B cell (primary cell): Measurements from ENCODE around the gene NR1H2. TPM values are rescaled to one million over a fixed set of nuclear protein-coding genes. Genes with fewer than 3 reads are reported as not detected.

Experiments
- ATAC-seq: fragments of 200-7000 bp; cut with Tn5 transposase; one replicate; pipeline ENCODE4 v1.10.0; 2021; ENCODE audit warnings: low read depth, mild to moderate bottlenecking, moderate number of reproducible peaks, moderate library complexity
- CTCF ChIA-PET: fragments of 350-600 bp; sonication (Branson Sonifier 250); formaldehyde crosslinking; loops from one replicate; lab custom pipeline; 2021; ENCODE audit warnings: antibody characterized with exemption, inconsistent platforms; lab: Charles Lee
- POLR2A ChIA-PET: fragments of 350-600 bp; sonication (Branson Sonifier 250); formaldehyde crosslinking; loops from one replicate; lab custom pipeline; 2021; ENCODE audit warnings: antibody characterized with exemption; lab: Charles Lee
- DNase-seq: peaks from one replicate; pipeline ENCODE4 v3.0.0; 2013
- H2AFZ ChIP-seq: 2 replicates; pipeline ENCODE4 v1.6.1; 2012; ENCODE audit warnings: mild to moderate bottlenecking, low read depth, low read length; ENCODE audit not compliant: insufficient read depth, poor library complexity, severe bottlenecking
- H3K27ac ChIP-seq, 2 donors: 1 replicate in 1 of 2; 2 replicates in 1 of 2; pipeline ENCODE4 v1.5.1; 2012 to 2013; ENCODE audit warnings: low read length in 2 of 2, mild to moderate bottlenecking in 2 of 2, moderate library complexity in 1 of 2
- H3K27me3 ChIP-seq, 4 experiments: fragments of 200-600 bp in 1 of 4; sonication (generic) in 1 of 4; replicated peaks in 1 of 4; 1 replicate in 2 of 4; 2 replicates in 2 of 4; pipeline versions ENCODE4 v1.6.1 to v1.7.0; 2013 to 2016; ENCODE audit warnings: low read length in 3 of 4, mild to moderate bottlenecking in 2 of 4, mixed read lengths in 1 of 4, moderate library complexity in 1 of 4; ENCODE audit not compliant: insufficient read depth in 4 of 4, control insufficient read depth in 3 of 4; ENCODE audit errors: control extremely low read depth in 1 of 4
- H3K36me3 ChIP-seq, 2 experiments: replicated peaks in 1 of 2; 1 replicate in 1 of 2; 2 replicates in 1 of 2; pipeline versions ENCODE4 v1.6.1 to v1.7.1; 2013; ENCODE audit warnings: low read length in 1 of 2; ENCODE audit not compliant: insufficient read depth in 2 of 2, control insufficient read depth in 1 of 2; ENCODE audit errors: control extremely low read depth in 1 of 2, extremely low read depth in 1 of 2
- H3K4me1 ChIP-seq, 2 donors: fragments of 200-600 bp in 1 of 2; sonication (generic) in 1 of 2; 1 replicate in 1 of 2; 2 replicates in 1 of 2; pipeline versions ENCODE4 v1.5.1 to v1.6.1; 2013 to 2017; ENCODE audit warnings: low read length in 2 of 2; ENCODE audit not compliant: control insufficient read depth in 2 of 2, insufficient read depth in 2 of 2
- H3K4me2 ChIP-seq: replicated peaks from 2 replicates; pipeline ENCODE3; 2012; ENCODE audit warnings: mild to moderate bottlenecking, low read depth, low read length; ENCODE audit not compliant: poor library complexity, severe bottlenecking
- H3K4me3 ChIP-seq, 5 experiments: fragments of 200-600 bp in 1 of 5; sonication (generic) in 1 of 5; 1 replicate in 3 of 5; 2 replicates in 2 of 5; pipeline versions ENCODE4 v1.5.1 to v1.7.0; 2011 to 2016; ENCODE audit warnings: low read length in 4 of 5, mild to moderate bottlenecking in 4 of 5, low read depth in 2 of 5, control low read depth in 1 of 5, moderate library complexity in 1 of 5; ENCODE audit not compliant: insufficient read depth in 1 of 5; ENCODE audit errors: control extremely low read depth in 1 of 5, extremely low read depth in 1 of 5
- H3K79me2 ChIP-seq: fragments of 200-600 bp; sonication (generic); one replicate; pipeline ENCODE4 v1.6.0; 2016; ENCODE audit warnings: low read length; ENCODE audit not compliant: control insufficient read depth, insufficient read depth
- H3K9ac ChIP-seq: fragments of 200-600 bp; sonication (generic); 2 replicates; pipeline ENCODE4 v1.6.1; 2017; ENCODE audit warnings: mild to moderate bottlenecking, low read length, moderate library complexity
- H3K9me3 ChIP-seq, 3 donors: one replicate each; pipeline versions ENCODE4 v1.6.1 to v1.7.1; 2013; ENCODE audit warnings: low read length in 2 of 3; ENCODE audit not compliant: control insufficient read depth in 2 of 3, insufficient read depth in 1 of 3; ENCODE audit errors: control extremely low read depth in 1 of 3
- H4K20me1 ChIP-seq: 2 replicates; pipeline ENCODE4 v1.6.0; 2012; ENCODE audit warnings: mild to moderate bottlenecking, low read length; ENCODE audit not compliant: insufficient read depth, control insufficient read depth, poor library complexity, severe bottlenecking
- H3K27ac Mint-ChIP-seq: one replicate; pipeline ENCODE4 v1.8.0; 2021; ENCODE audit warnings: mixed read lengths
- H3K27me3 Mint-ChIP-seq: one replicate; pipeline ENCODE4 v1.8.0; 2021; ENCODE audit warnings: mixed read lengths
- H3K4me1 Mint-ChIP-seq: one replicate; pipeline ENCODE4 v1.8.0; 2021; ENCODE audit warnings: mixed read lengths
- H3K4me3 Mint-ChIP-seq: one replicate; pipeline ENCODE4 v1.8.0; 2021; ENCODE audit warnings: mixed read lengths
- H3K9me3 Mint-ChIP-seq: one replicate; pipeline ENCODE4 v1.8.0; 2022; ENCODE audit warnings: mixed read lengths; ENCODE audit not compliant: insufficient read depth
- CTCF ChIP-seq: fragments of 200-600 bp; IDR thresholded peaks from one replicate; pipeline ENCODE4 v1.8.0; 2022; ENCODE audit warnings: antibody characterized with exemption, mild to moderate bottlenecking
- EZH2 ChIP-seq: IDR thresholded peaks from 2 replicates; pipeline ENCODE4 v1.6.1; 2012; ENCODE audit warnings: borderline replicate concordance, low read depth, mild to moderate bottlenecking, moderate library complexity, low read length; ENCODE audit not compliant: insufficient read depth, poor library complexity, severe bottlenecking
- WGBS: methylation state at CpG from one replicate; pipeline ENCODE4 v1.1.5; 2013; ENCODE audit warnings: missing lambda C conversion rate; ENCODE audit not compliant: insufficient coverage; 5-methylcytosine and 5-hydroxymethylcytosine counted together
- intact Hi-C: fragments of 100-400 bp; cut with micrococcal nuclease; formaldehyde crosslinking; loops from one replicate; pipeline ENCODE4 v1.10.0; 2022
- polyA plus RNA-seq: library from polyadenylated mRNA; depleted of rRNA; stranded (reverse); fragments of >200 nt; gene quantifications from 2 replicates; pipeline ENCODE4 v1.2.3, GENCODE V29; 2012
- total RNA-seq, 2 donors: library from RNA; stranded (reverse); fragments of 120-200 nt in 1 of 2; gene quantifications; 1 replicate in 1 of 2; 2 replicates in 1 of 2; pipeline versions ENCODE4 v1.2.3 to v1.2.4, GENCODE V29; 2013 to 2022

NR1H2 gene
- total and polyA plus RNA-seq, 2 donors (not counting 1 experiment from before 2014, with no cell fraction given): 116 to 164 TPM

- peaks cover 0 to 28% of the 10 kb centered on the region in 2 experiments for H3K36me3 ChIP-seq
- H3K9me3 ChIP-seq: no peaks in the 10 kb centered on the region
- Mint-ChIP-seq H3K4me1 (peaks cover 65% of the 10 kb centered on the region), H3K27ac (peak within 1 kb of the TSS; percentile 90), H3K9me3 (no peaks in the 10 kb centered on the region), H3K27me3 (no peaks in the 10 kb centered on the region), H3K4me3 (peak within 1 kb of the TSS; percentile 94)
- intact Hi-C loops: loop anchor here (5.0 kb wide), 1 partner anchor 76 kb away; no protein-coding TSS in a partner anchor
- H3K27me3 ChIP-seq: no peaks in the 10 kb centered on the region
- peaks cover 65% of the 10 kb centered on the region for H3K79me2 ChIP-seq
- H3K4me3 ChIP-seq: peak within 1 kb of the TSS; percentile 83 to 98 (median 87)
- peaks cover 43% of the 10 kb centered on the region for H4K20me1 ChIP-seq
- DNase-seq (peak; percentile 82), ATAC-seq (peak; percentile 34)
- CTCF ChIA-PET: interaction anchor here (0.9 to 7.3 kb wide), 6 partner anchors 10 to 61 kb away, joined by 3 to 36 read pairs (median 4); partner anchors contain the start of gene POLD1
- peak within 1 kb of the TSS; percentile 97 for H3K4me2 ChIP-seq
- H2AFZ ChIP-seq: peak within 1 kb of the TSS; percentile 41
- peak within 1 kb of the TSS; percentile 97 for H3K9ac ChIP-seq
- TF ChIP-seq EZH2: no peak
- no peak for TF ChIP-seq CTCF
- POLR2A ChIA-PET: interaction anchor here (0.6 to 6.4 kb wide), 7 partner anchors 12 to 754 kb away, joined by 5 to 96 read pairs (median 8); partner anchors contain the start of genes MYBPC2, NR1H2 and POLD1
- WGBS: 1% methylated on average over 24 of the region's 34 CpGs
- peaks cover 57 to 81% of the 10 kb centered on the region in 2 donors for H3K4me1 ChIP-seq
- H3K27ac ChIP-seq: peak within 1 kb of the TSS; percentile 97 to 98
These were observed 42.1 kb downstream of the NR1H2 start, which contains the start of gene SPIB for GRCh38 chr19:50418176-50419021. SPIB (plus strand) TSS chr19:50418938; CDS start chr19:50418963, 25 bp downstream.
